Testis (tissue), 3 donors: ENCODE measurements around the gene ANTXR1. TPM values are rescaled to one million over a fixed set of nuclear protein-coding genes. Genes with fewer than 3 reads are reported as not detected.

ENCODE experiments used
- DNase-seq: peaks from one replicate; pipeline ENCODE4 v3.0.0-alpha.2; 2019
- H3K27ac ChIP-seq, 2 donors: fragments of 200-600 bp; sonication (generic); one replicate each; pipeline ENCODE4 v1.5.1; 2019
- H3K27me3 ChIP-seq: fragments of 200-600 bp; sonication (generic); one replicate; pipeline ENCODE4 v1.5.1; 2019
- H3K36me3 ChIP-seq: fragments of 200-600 bp; sonication (generic); one replicate; pipeline ENCODE4 v1.5.1; 2017; ENCODE audit warnings: low read depth; ENCODE audit errors: missing control alignments
- H3K4me1 ChIP-seq: fragments of 200-600 bp; sonication (generic); one replicate; pipeline ENCODE4 v1.5.1; 2019
- H3K4me3 ChIP-seq, 2 donors: fragments of 200-600 bp; sonication (generic); one replicate each; pipeline ENCODE4 v1.5.1; 2017 to 2019
- H3K9me3 ChIP-seq: fragments of 200-600 bp; sonication (generic); one replicate; pipeline ENCODE4 v1.5.1; 2017
- CTCF ChIP-seq, 3 experiments: fragments of 450-650 bp in 2 of 3; fragments of 200-600 bp in 1 of 3; sonication (generic) in 1 of 3; IDR thresholded peaks; one replicate each; pipeline ENCODE4 v1.5.1; 2016 to 2019; ENCODE audit warnings: antibody characterized with exemption in 3 of 3, mild to moderate bottlenecking in 2 of 3, moderate library complexity in 1 of 3
- POLR2A ChIP-seq: fragments of 450-650 bp; IDR thresholded peaks from one replicate; pipeline ENCODE4 v1.6.1; 2017; ENCODE audit warnings: antibody characterized with exemption, mild to moderate bottlenecking, moderate library complexity
- WGBS, 2 donors: methylation state at CpG; one replicate each; pipeline ENCODE4 v1.1.5; 2018; 5-methylcytosine and 5-hydroxymethylcytosine counted together
- intact Hi-C: fragments of 100-400 bp; cut with DNase I; formaldehyde crosslinking; loops from one replicate; pipeline ENCODE4 v1.15.1; 2023; ENCODE audit warnings: low total_unique reads
- polyA plus RNA-seq: library from polyadenylated mRNA; stranded (reverse); fragments of 350-450 nt; fragmentation: Illumina TruSeq; extraction: RNeasy Lipid Tissue Mini Kit (QIAGEN cat#74804); gene quantifications from one replicate; pipeline ENCODE4 v1.2.3, GENCODE V29; 2014; ENCODE audit warnings: low read depth, low replicate concordance; ENCODE audit not compliant: insufficient read depth
- total RNA-seq, 2 donors: library from RNA; depleted of rRNA; stranded (reverse); fragments of >200 nt; gene quantifications; one replicate each; pipeline ENCODE4 v1.2.3, GENCODE V29; 2016

The ANTXR1 gene
- total and polyA plus RNA-seq, 3 donors from 2014 or later, result 16.6 to 35.7 (median 20.1) TPM

DNA sequence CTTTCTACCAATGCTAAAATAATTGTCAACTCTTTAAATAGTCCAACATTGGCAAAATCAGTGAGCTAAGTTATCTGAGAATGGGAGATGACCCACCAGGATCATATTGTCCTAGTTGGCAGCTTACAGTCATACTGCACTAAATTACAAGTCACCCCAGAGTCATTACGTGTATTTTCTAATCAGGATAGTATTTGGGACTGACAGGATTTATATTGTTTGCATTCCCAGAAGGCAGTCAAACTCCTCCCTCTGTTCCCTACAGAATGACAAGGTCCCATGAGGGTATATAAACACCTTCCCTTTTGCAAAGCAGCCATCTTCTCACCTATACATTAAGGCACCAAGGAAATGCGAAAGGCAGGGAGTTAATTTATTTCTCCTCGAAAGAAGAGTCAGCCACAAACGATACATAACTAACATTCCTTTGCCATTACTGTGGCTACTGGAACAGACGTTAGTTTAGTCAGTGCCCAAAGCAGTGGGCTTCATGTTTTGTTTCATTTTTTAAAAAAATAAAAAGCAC lies 125.3 kb downstream of the ANTXR1 start:
- no peak for TF ChIP-seq POLR2A
- no peak for TF ChIP-seq CTCF (IDR thresholded peaks at IDR 0.05)
- Histone ChIP-seq H3K27ac (no peak overlapping the region), H3K4me3 (no peak overlapping the region), H3K4me1 (no peaks in the 10 kb centered on the region), H3K9me3 (no peaks in the 10 kb centered on the region), H3K27me3 (no peaks in the 10 kb centered on the region), H3K36me3 (no peaks in the 10 kb centered on the region)
- intact Hi-C loops, result no loop called here
- DNase-seq, result no peak
- 53 to 58% methylated on average over 5 of the region's 5 CpGs for WGBS, 2 donors

DNA sequence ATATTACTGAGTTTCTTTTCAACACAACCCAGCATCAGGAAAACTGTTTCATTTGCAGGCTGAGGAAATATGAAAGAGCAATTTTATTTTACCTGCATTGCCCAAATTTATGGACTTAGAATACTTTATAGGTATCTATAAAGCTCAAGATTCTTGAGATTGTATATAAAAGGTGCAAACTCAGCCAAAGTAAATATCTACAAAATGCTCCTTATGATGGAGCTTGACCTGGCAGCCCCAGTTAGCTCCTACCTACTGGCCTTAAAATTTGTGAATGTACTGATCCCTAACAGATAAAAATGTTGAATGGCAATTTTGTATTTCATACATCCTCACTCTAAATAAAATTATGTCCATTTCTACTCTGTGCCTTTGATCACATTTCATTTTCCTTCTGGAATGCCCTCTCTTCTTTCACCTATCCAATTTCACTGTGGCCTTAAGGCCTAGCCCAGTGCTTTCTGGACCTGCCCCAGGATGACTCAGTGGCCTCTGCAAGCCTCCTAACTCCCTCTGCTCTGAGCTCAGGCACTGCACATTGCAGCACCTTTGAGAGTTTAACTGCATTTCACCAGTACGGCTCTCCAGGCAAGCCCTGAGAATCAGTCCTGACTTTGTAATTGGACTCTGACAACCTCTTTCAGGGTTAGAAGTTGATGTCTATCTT lies 125.9 kb downstream of the ANTXR1 start:
- intact Hi-C loops, result no loop called here
- no peaks in the 10 kb centered on the region for H3K27me3 ChIP-seq
- TF ChIP-seq CTCF (IDR thresholded peaks at IDR 0.05) (no peak), POLR2A (no peak)
- H3K36me3 ChIP-seq, result no peaks in the 10 kb centered on the region
- H3K4me1 ChIP-seq, result no peaks in the 10 kb centered on the region
- WGBS, 2 donors, result 80 to 86% methylated on average over 1 of the region's 1 CpG
- no peak overlapping the region for H3K27ac ChIP-seq
- H3K4me3 ChIP-seq, result no peak overlapping the region
- H3K9me3 ChIP-seq, result no peaks in the 10 kb centered on the region
- DNase-seq, result no peak

- TF ChIP-seq POLR2A (no peak), CTCF (IDR thresholded peaks at IDR 0.05) (no peak)
- no peaks in the 10 kb centered on the region for H3K4me1 ChIP-seq
- intact Hi-C loops, result no loop called here
- H3K27me3 ChIP-seq, result no peaks in the 10 kb centered on the region
- H3K27ac ChIP-seq, result no peak overlapping the region
- H3K36me3 ChIP-seq, result no peaks in the 10 kb centered on the region
- H3K4me3 ChIP-seq, result no peak overlapping the region
- DNase-seq, result no peak
- WGBS, 2 donors, result 69 to 84% methylated on average over 5 of the region's 5 CpGs
- no peaks in the 10 kb centered on the region for H3K9me3 ChIP-seq
Measured at GRCh38 chr2:69139778-69140670, 127.0 kb downstream of the ANTXR1 start.

GRCh38 chr2:69141061-69141460 lies 128.1 kb downstream of the ANTXR1 start:
- 75 to 77% methylated on average over 1 of the region's 1 CpG for WGBS, 2 donors
- Histone ChIP-seq H3K27me3 (no peaks in the 10 kb centered on the region), H3K4me3 (no peak overlapping the region), H3K9me3 (no peaks in the 10 kb centered on the region), H3K36me3 (no peaks in the 10 kb centered on the region), H3K4me1 (no peaks in the 10 kb centered on the region), H3K27ac (no peak overlapping the region)
- TF ChIP-seq POLR2A, result no peak
- TF ChIP-seq CTCF (IDR thresholded peaks at IDR 0.05), result no peak
- intact Hi-C loops, result no loop called here
- DNase-seq, result no peak
